SK-N-SH (cell line): Measurements from ENCODE around the gene ARID1B.

Experiments used
- CTCF ChIP-seq: fragments of 200-600 bp; sonication (generic); IDR thresholded peaks from 2 replicates; pipeline ENCODE4 v1.6.1; 2017; ENCODE audit warnings: antibody characterized with exemption, mild to moderate bottlenecking, moderate library complexity
- ELF1 ChIP-seq: IDR thresholded peaks from 2 replicates; pipeline ENCODE4 v1.4.0; 2012
- EP300 ChIP-seq, 2 experiments: IDR thresholded peaks; 2 replicates each; pipeline versions ENCODE4 v1.4.0 to v1.6.1; 2012; ENCODE audit warnings: borderline replicate concordance in 1 of 2, low read depth in 1 of 2, low read length in 1 of 2
- MAX ChIP-seq: IDR thresholded peaks from 2 replicates; pipeline ENCODE4 v1.4.0; 2012; ENCODE audit warnings: low read depth
- POLR2AphosphoS5 ChIP-seq: IDR thresholded peaks from 2 replicates; pipeline ENCODE4 v1.6.1; 2012; ENCODE audit warnings: low read depth, low read length
- RAD21 ChIP-seq: IDR thresholded peaks from 2 replicates; pipeline ENCODE4 v1.6.1; 2012; ENCODE audit warnings: mild to moderate bottlenecking, low read length
- SMC3 ChIP-seq: IDR thresholded peaks from 2 replicates; pipeline ENCODE4 v1.6.1; 2012; ENCODE audit warnings: low read depth, low read length, improper control_type of control experiment
- TAF1 ChIP-seq: IDR thresholded peaks from 2 replicates; pipeline ENCODE4 v1.6.1; 2012; ENCODE audit warnings: low read depth, mild to moderate bottlenecking, low read length, moderate library complexity, borderline replicate concordance
- TCF12 ChIP-seq: IDR thresholded peaks from 2 replicates; pipeline ENCODE4 v1.4.0; 2012
- USF1 ChIP-seq: IDR thresholded peaks from 2 replicates; pipeline ENCODE4 v1.4.0; 2012; ENCODE audit warnings: low read depth, borderline replicate concordance
- YY1 ChIP-seq: IDR thresholded peaks from 2 replicates; pipeline ENCODE4 v1.4.0; 2012; ENCODE audit warnings: low read depth, mild to moderate bottlenecking
- ZBTB33 ChIP-seq: IDR thresholded peaks from 2 replicates; pipeline ENCODE4 v1.4.0; 2012; ENCODE audit warnings: low read depth, borderline replicate concordance

- TF ChIP-seq YY1 (no peak), TAF1 (no peak), TCF12 (no peak), POLR2AphosphoS5 (no peak), SMC3 (no peak), CTCF (no peak), MAX (no peak), ZBTB33 (no peak), RAD21 (no peak), USF1 (no peak), EP300 (IDR thresholded peaks at IDR 0.05; ENCODE audit: borderline replicate concordance in 1 of 2, low read depth in 1 of 2, low read length in 1 of 2) (no peak), ELF1 (no peak)
Observed at GRCh38 chr6:156780962-156781853, 4.0 kb downstream of the ARID1B start.
